ENCODE results near the gene RFX3. TPM values are rescaled to one million over a fixed set of nuclear protein-coding genes. Genes with fewer than 3 reads are reported as not detected.

RFX3 gene
- total RNA-seq: 1.4 and 1.6 TPM in 2 replicates

DNA sequence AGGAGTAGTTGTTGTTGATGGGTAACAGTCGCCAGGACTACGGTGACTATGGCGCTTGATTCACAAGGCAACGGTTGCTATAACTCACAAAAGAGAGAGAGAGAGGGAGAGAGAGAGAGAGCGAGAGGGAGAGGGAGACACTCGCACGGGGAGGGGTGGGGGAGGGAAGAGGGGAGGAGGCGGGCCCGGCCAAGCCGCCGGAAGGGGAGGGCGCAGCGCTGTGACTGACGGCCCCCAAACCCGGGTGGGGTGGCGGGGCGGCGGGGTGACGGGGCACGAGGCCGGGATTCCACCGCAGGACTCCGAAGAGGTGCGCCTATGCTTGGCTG, at the start of gene RFX3:
RFX3 (minus strand) TSS at position 166 of the 329 bp plus-strand sequence. CDS start 130,413 bp downstream, outside the sequence.
- TF ChIP-seq, protein P1, sequence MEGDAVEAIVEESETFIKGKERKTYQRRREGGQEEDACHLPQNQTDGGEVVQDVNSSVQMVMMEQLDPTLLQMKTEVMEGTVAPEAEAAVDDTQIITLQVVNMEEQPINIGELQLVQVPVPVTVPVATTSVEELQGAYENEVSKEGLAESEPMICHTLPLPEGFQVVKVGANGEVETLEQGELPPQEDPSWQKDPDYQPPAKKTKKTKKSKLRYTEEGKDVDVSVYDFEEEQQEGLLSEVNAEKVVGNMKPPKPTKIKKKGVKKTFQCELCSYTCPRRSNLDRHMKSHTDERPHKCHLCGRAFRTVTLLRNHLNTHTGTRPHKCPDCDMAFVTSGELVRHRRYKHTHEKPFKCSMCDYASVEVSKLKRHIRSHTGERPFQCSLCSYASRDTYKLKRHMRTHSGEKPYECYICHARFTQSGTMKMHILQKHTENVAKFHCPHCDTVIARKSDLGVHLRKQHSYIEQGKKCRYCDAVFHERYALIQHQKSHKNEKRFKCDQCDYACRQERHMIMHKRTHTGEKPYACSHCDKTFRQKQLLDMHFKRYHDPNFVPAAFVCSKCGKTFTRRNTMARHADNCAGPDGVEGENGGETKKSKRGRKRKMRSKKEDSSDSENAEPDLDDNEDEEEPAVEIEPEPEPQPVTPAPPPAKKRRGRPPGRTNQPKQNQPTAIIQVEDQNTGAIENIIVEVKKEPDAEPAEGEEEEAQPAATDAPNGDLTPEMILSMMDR (IDR thresholded peaks at IDR 0.05; ENCODE audit: insufficient read depth, low read length, severe bottlenecking): no peak
- FAIRE-seq: no peak
- H3K4me3 ChIP-seq (ENCODE audit: low read depth, low read length): peak within 1 kb of the TSS; percentile 83
- peak; percentile 94 for DNase-seq (ENCODE audit: low read depth)
- H3K36me3 ChIP-seq (ENCODE audit: control insufficient read depth, insufficient read depth, low read length): no peaks in the 10 kb centered on the region
- H3K27me3 ChIP-seq (ENCODE audit: control insufficient read depth, insufficient read depth, low read length): no peaks in the 10 kb centered on the region

DNA sequence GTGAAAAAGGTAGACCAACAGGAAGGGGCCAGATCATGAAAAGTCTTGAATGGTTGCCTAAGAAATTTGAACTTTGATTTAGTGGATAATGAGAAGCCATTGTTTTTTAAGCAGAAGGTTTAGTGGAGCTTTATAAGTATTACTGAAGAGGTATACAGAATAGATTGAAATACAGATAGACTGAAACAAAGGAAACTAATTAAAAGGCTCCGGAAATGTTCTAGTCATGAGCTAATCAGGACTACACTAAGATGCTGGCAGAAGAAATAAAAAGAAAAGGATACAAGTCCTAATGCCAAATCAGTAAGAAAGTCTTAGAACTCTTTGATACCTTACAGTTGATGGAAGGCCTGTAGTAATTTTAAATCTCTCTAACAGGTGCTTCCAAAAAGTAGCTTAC, 45.7 kb upstream of the RFX3 start:
- FAIRE-seq (no peak), DNase-seq (ENCODE audit: low read depth) (no peak)
- TF ChIP-seq, protein P1 (IDR thresholded peaks at IDR 0.05; ENCODE audit: insufficient read depth, low read length, severe bottlenecking): no peak
- Histone ChIP-seq H3K27me3 (ENCODE audit: control insufficient read depth, insufficient read depth, low read length) (no peaks in the 10 kb centered on the region), H3K36me3 (ENCODE audit: control insufficient read depth, insufficient read depth, low read length) (no peaks in the 10 kb centered on the region), H3K4me3 (ENCODE audit: low read depth, low read length) (no peak overlapping the region)

DNA sequence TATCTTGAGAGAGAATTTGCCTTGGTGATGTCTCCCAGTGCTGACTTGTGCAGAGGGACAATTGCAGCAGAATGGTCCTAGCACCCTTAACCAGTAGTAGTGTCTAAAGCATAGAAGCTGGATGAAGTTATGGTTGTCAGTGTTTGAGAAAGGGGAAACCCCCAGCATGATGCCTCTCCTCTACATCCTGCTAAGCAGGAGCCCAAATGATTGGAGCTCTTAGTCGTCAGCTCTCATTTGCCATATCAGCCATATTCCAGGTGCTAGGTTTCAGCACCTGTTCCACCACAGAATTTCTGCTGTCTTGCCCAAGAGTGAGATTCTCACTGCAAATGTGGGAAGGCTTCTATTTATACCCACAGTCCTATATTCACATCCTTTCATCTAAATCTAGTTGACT, 43.7 kb upstream of the RFX3 start:
- H3K36me3 ChIP-seq (ENCODE audit: control insufficient read depth, insufficient read depth, low read length): no peaks in the 10 kb centered on the region
- DNase-seq (ENCODE audit: low read depth) (no peak), FAIRE-seq (no peak)
- TF ChIP-seq, protein P1 (IDR thresholded peaks at IDR 0.05; ENCODE audit: insufficient read depth, low read length, severe bottlenecking): no peak
- H3K27me3 ChIP-seq (ENCODE audit: control insufficient read depth, insufficient read depth, low read length): no peaks in the 10 kb centered on the region
- H3K4me3 ChIP-seq (ENCODE audit: low read depth, low read length): no peak overlapping the region

DNA sequence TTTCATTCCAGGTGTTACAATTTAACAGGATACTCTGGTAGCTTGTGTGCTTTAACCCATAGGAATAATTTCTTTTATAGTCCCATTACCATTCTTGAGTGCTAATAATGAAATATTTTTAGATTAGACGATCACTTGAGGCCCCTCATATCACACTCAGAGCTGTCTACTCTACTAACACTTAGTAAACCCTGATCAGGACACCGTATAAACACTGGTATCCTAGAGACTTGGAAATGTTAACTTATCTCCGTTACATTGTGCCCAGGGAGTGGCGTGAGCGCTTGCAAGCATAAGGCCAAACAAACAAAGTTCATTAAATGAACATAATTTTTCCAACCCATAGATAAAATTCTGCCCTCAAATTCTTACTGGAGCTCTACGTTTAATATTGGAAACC, 42.2 kb upstream of the RFX3 start:
- no peak for FAIRE-seq
- no peaks in the 10 kb centered on the region for H3K36me3 ChIP-seq (ENCODE audit: control insufficient read depth, insufficient read depth, low read length)
- H3K27me3 ChIP-seq (ENCODE audit: control insufficient read depth, insufficient read depth, low read length): no peaks in the 10 kb centered on the region
- no peak overlapping the region for H3K4me3 ChIP-seq (ENCODE audit: low read depth, low read length)
- DNase-seq (ENCODE audit: low read depth): no peak
- TF ChIP-seq, protein P1 (IDR thresholded peaks at IDR 0.05; ENCODE audit: insufficient read depth, low read length, severe bottlenecking): no peak

DNA sequence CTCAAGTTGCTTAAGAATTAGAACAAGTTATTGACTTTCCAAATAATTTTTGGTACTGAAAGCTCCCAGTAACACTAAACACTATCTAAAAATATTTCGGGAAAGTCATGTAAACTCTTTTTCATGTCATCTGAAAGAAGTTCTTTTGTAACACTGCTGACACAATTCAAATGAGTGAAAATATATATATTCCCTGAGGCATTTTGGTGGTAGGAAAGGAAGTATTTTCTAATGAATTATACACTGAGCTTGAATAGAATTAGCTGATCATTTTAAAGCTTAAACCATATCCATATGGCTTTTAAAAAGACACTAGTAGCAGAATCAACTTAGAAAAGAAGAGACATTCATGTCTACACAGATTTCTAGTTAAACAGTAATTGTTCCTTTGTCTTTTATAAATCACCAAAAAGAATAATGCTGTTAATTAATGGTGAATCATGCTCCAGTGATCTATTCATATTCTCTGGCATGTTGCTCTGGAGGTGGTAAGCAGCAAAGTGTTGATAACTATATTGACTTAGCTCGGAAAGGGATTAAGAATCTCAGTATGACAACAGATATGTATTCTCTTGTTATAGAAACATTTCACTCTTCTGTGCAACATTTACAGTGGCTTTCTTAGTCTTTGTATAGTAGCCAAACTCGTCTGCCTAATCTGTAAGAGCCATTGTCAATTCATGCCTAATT, 27.4 kb upstream of the RFX3 start:
- peak; percentile 64 for DNase-seq (ENCODE audit: low read depth)
- FAIRE-seq: no peak

More for the DNA sequence above, 27.4 kb upstream of the RFX3 start:
- Histone ChIP-seq H3K4me3 (ENCODE audit: low read depth, low read length) (no peak overlapping the region), H3K36me3 (ENCODE audit: control insufficient read depth, insufficient read depth, low read length) (no peaks in the 10 kb centered on the region), H3K27me3 (ENCODE audit: control insufficient read depth, insufficient read depth, low read length) (no peaks in the 10 kb centered on the region)
- TF ChIP-seq, protein P1 (IDR thresholded peaks at IDR 0.05; ENCODE audit: insufficient read depth, low read length, severe bottlenecking): no peak

All from bronchial epithelial cell (primary cell).